HG03175 (cell line): Measurements from ENCODE around the gene ADCY7.
A peak's percentile ranks its signal among the peaks of the same experiment; 100 is the strongest.

ENCODE experiments used
- ATAC-seq: cut with Tn5 transposase; IDR thresholded peaks from one replicate; pipeline ENCODE4 v1.9.1; 2021; ENCODE audit warnings: mild to moderate bottlenecking, moderate library complexity; ENCODE audit not compliant: unreplicated experiment

The ADCY7 gene

GRCh38 chr16:50279504-50279865, 13.1 kb downstream of the ADCY7 start:
- no peak for ATAC-seq

GRCh38 chr16:50280932-50281331, 14.6 kb downstream of the ADCY7 start:
- ATAC-seq = no peak

GRCh38 chr16:50281391-50282009, 15.1 kb downstream of the ADCY7 start:
- ATAC-seq = no peak

- ATAC-seq = peak; percentile 93
These were observed 15.7 kb downstream of the ADCY7 start for GRCh38 chr16:50282010-50282538.

GRCh38 chr16:50282955-50283631, 16.7 kb downstream of the ADCY7 start:
- ATAC-seq = no peak

GRCh38 chr16:50284131-50284911, 18.0 kb downstream of the ADCY7 start:
- no peak for ATAC-seq

GRCh38 chr16:50285406-50286003, 19.2 kb downstream of the ADCY7 start:
- no peak for ATAC-seq

GRCh38 chr16:50286681-50287080, 20.3 kb downstream of the ADCY7 start:
- no peak for ATAC-seq

- ATAC-seq = no peak
These were observed 21.7 kb downstream of the ADCY7 start for GRCh38 chr16:50288026-50288425.

GRCh38 chr16:50288920-50289319, 22.6 kb downstream of the ADCY7 start:
- no peak for ATAC-seq

GRCh38 chr16:50289950-50290764, 23.8 kb downstream of the ADCY7 start:
- ATAC-seq = no peak

- ATAC-seq = no peak
These were observed 24.5 kb downstream of the ADCY7 start for GRCh38 chr16:50290856-50291255.

GRCh38 chr16:50291719-50292565, 25.6 kb downstream of the ADCY7 start:
- ATAC-seq = no peak

GRCh38 chr16:50292566-50292948, 26.2 kb downstream of the ADCY7 start:
- ATAC-seq = no peak

- ATAC-seq = no peak
These were observed 26.9 kb downstream of the ADCY7 start for GRCh38 chr16:50293041-50293783.

GRCh38 chr16:50293994-50294855, 27.9 kb downstream of the ADCY7 start:
- no peak for ATAC-seq

GRCh38 chr16:50294955-50295354, 28.6 kb downstream of the ADCY7 start:
- no peak for ATAC-seq

GRCh38 chr16:50295541-50296132, 29.3 kb downstream of the ADCY7 start:
- no peak for ATAC-seq
